Parathyroid adenoma (tissue), 2 donors: ENCODE data around the gene DDX39B.
"Not testable (repeated sequence)": the region's sequence is repeated elsewhere in the genome, so short reads cannot be mapped to it uniquely, and the experiment has no call there.

Source experiments
- H2AFZ ChIP-seq: fragments of 300-600 bp; sonication (generic); one replicate; pipeline ENCODE4 v1.7.0; 2017; ENCODE audit warnings: antibody characterized with exemption, mild to moderate bottlenecking
- H3K27ac ChIP-seq: fragments of 300-600 bp; sonication (generic); one replicate; pipeline ENCODE4 v1.7.0; 2017
- H3K27me3 ChIP-seq: fragments of 300-600 bp; sonication (generic); one replicate; pipeline ENCODE4 v1.7.0; 2017; ENCODE audit warnings: low read length; ENCODE audit not compliant: control insufficient read depth, insufficient read depth
- H3K36me3 ChIP-seq: fragments of 300-600 bp; sonication (generic); one replicate; pipeline ENCODE4 v1.7.0; 2017; ENCODE audit warnings: low read length; ENCODE audit not compliant: control insufficient read depth, insufficient read depth
- H3K4me1 ChIP-seq: fragments of 300-600 bp; sonication (generic); one replicate; pipeline ENCODE4 v1.7.0; 2017; ENCODE audit warnings: control low read depth
- H3K4me2 ChIP-seq: fragments of 300-600 bp; sonication (generic); one replicate; pipeline ENCODE4 v1.7.0; 2017; ENCODE audit warnings: low read length
- H3K4me3 ChIP-seq: fragments of 300-600 bp; sonication (generic); one replicate; pipeline ENCODE4 v1.7.0; 2017; ENCODE audit warnings: low read depth, low read length
- H3K79me2 ChIP-seq: fragments of 300-600 bp; sonication (generic); one replicate; pipeline ENCODE4 v1.7.0; 2017; ENCODE audit warnings: control low read depth
- H3K9ac ChIP-seq: fragments of 300-600 bp; sonication (generic); one replicate; pipeline ENCODE4 v1.7.0; 2017; ENCODE audit warnings: mild to moderate bottlenecking
- H3K9me3 ChIP-seq: fragments of 300-600 bp; sonication (generic); one replicate; pipeline ENCODE4 v1.7.0; 2017; ENCODE audit warnings: low read length; ENCODE audit not compliant: control insufficient read depth
- CTCF ChIP-seq: fragments of 300-600 bp; sonication (generic); IDR thresholded peaks from one replicate; pipeline ENCODE4 v1.7.0; 2017; ENCODE audit warnings: antibody characterized with exemption, mild to moderate bottlenecking
- donor health status: primary hyperparathyroidism.

The DDX39B gene

GRCh38 chr6:31489086-31489485 lies 52.7 kb downstream of the DDX39B start:
- H2AFZ ChIP-seq, result no peak overlapping the region
- no peaks in the 10 kb centered on the region for H3K79me2 ChIP-seq
- H3K9me3 ChIP-seq, result no peaks in the 10 kb centered on the region
- TF ChIP-seq CTCF, result no peak
- no peak overlapping the region for H3K27ac ChIP-seq
- no peaks in the 10 kb centered on the region for H3K36me3 ChIP-seq
- no peak overlapping the region for H3K4me2 ChIP-seq
- H3K4me1 ChIP-seq, result peaks cover 3% of the 10 kb centered on the region
- no peaks in the 10 kb centered on the region for H3K27me3 ChIP-seq
- H3K9ac ChIP-seq, result no peak overlapping the region
- no peak overlapping the region for H3K4me3 ChIP-seq

GRCh38 chr6:31487674-31488073 lies 54.1 kb downstream of the DDX39B start:
- not testable (repeated sequence) for H3K36me3 ChIP-seq, H3K4me3 ChIP-seq, H3K27me3 ChIP-seq, H3K9ac ChIP-seq, H3K4me2 ChIP-seq, H2AFZ ChIP-seq, H3K4me1 ChIP-seq, H3K9me3 ChIP-seq, H3K27ac ChIP-seq, H3K79me2 ChIP-seq

GRCh38 chr6:31486065-31486837 lies 55.6 kb downstream of the DDX39B start:
- not testable (repeated sequence) for H3K27ac ChIP-seq, H2AFZ ChIP-seq, H3K9me3 ChIP-seq, H3K4me1 ChIP-seq, H3K27me3 ChIP-seq, H3K4me2 ChIP-seq, H3K9ac ChIP-seq, H3K79me2 ChIP-seq, H3K36me3 ChIP-seq, H3K4me3 ChIP-seq

GRCh38 chr6:31485055-31485454 lies 56.7 kb downstream of the DDX39B start:
- no peak overlapping the region for H3K4me3 ChIP-seq
- no peak overlapping the region for H3K4me2 ChIP-seq
- no peak for TF ChIP-seq CTCF
- no peak overlapping the region for H3K9ac ChIP-seq
- H3K27ac ChIP-seq, result no peak overlapping the region
- H3K4me1 ChIP-seq, result peaks cover 3% of the 10 kb centered on the region
- no peaks in the 10 kb centered on the region for H3K79me2 ChIP-seq
- H2AFZ ChIP-seq, result no peak overlapping the region
- H3K27me3 ChIP-seq, result no peaks in the 10 kb centered on the region
- H3K36me3 ChIP-seq, result no peaks in the 10 kb centered on the region
- no peaks in the 10 kb centered on the region for H3K9me3 ChIP-seq

- Histone ChIP-seq H2AFZ (no peak overlapping the region), H3K4me3 (no peak overlapping the region), H3K27ac (no peak overlapping the region), H3K4me1 (peaks cover 3% of the 10 kb centered on the region), H3K9ac (no peak overlapping the region), H3K27me3 (no peaks in the 10 kb centered on the region), H3K4me2 (no peak overlapping the region), H3K79me2 (no peaks in the 10 kb centered on the region), H3K36me3 (no peaks in the 10 kb centered on the region), H3K9me3 (no peaks in the 10 kb centered on the region)
- TF ChIP-seq CTCF, result no peak
These were observed 58.4 kb downstream of the DDX39B start for GRCh38 chr6:31483392-31483791.

- Histone ChIP-seq H3K79me2 (no peaks in the 10 kb centered on the region), H3K9ac (no peak overlapping the region), H3K27me3 (no peaks in the 10 kb centered on the region), H3K4me1 (peaks cover 3% of the 10 kb centered on the region), H3K27ac (no peak overlapping the region), H3K9me3 (no peaks in the 10 kb centered on the region), H3K4me2 (no peak overlapping the region), H3K36me3 (no peaks in the 10 kb centered on the region), H3K4me3 (no peak overlapping the region), H2AFZ (no peak overlapping the region)
- TF ChIP-seq CTCF, result no peak
These were observed 61.2 kb downstream of the DDX39B start for GRCh38 chr6:31480574-31480973.
